ENCODE results near the gene DMXL2. TPM values are rescaled to one million over a fixed set of nuclear protein-coding genes. Genes with fewer than 3 reads are reported as not detected.

Gene DMXL2
- total and polyA plus RNA-seq, 9 of the 15 experiments (the other 6 are each of a cell fraction or from before 2014, with no cell fraction given), result 9.3 to 57.7 (median 30.7) TPM

DNA sequence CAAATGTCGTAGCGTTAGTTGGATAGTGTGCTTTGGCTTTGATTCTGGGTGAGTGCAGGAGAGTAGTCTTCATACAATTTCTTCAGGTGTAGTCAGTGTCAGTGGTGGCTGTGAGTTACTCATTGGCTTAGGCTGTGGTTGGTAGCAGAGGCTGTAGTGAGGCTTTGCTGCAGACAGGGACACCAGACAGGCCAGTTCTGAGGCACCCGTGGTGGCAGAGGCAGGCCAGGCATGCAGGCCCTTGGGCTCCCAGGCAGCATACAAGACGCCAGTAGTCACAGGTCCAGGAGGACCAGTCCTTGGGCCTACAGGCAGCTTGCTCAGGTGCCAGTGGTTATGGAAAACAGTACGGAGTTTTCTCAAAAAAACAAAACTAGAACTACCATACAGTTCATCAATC, 61.3 kb downstream of the DMXL2 start:
- Histone ChIP-seq H3K4me3 (no peak overlapping the region), H3K9ac (ENCODE audit: insufficient read depth in 1 of 2, low read depth in 2 of 2, low read length in 2 of 2) (no peak overlapping the region), H3K27me3 (ENCODE audit: control insufficient read depth in 2 of 2, insufficient read depth in 2 of 2, low read length in 2 of 2) (no peaks in the 10 kb centered on the region), H3K36me3 (ENCODE audit: control insufficient read depth, insufficient read depth, low read length) (peaks cover 6% of the 10 kb centered on the region; the same call in 1 of the 3 replicates), H3K27ac (ENCODE audit: extremely low read depth, low read depth, low read length) (no peak overlapping the region), H3K4me2 (ENCODE audit: insufficient read depth, low read length) (no peak overlapping the region), H2AFZ (ENCODE audit: low read depth, low read length) (no peak overlapping the region), H3K4me1 (replicated peaks in 1 of 2; ENCODE audit: control insufficient read depth in 2 of 2, insufficient read depth in 2 of 2, low read length in 2 of 2) (no peaks in the 10 kb centered on the region), H3K9me1 (ENCODE audit: control insufficient read depth, insufficient read depth, low read length) (no peaks in the 10 kb centered on the region), H3K9me3 (replicated peaks; ENCODE audit: control insufficient read depth, insufficient read depth, low read depth, low read length) (no peaks in the 10 kb centered on the region), H4K20me1 (replicated peaks; ENCODE audit: control insufficient read depth, insufficient read depth, low read length) (no peaks in the 10 kb centered on the region), H3K79me2 (ENCODE audit: control insufficient read depth, insufficient read depth, low read length) (no peaks in the 10 kb centered on the region)
- TF ChIP-seq, protein P1, sequence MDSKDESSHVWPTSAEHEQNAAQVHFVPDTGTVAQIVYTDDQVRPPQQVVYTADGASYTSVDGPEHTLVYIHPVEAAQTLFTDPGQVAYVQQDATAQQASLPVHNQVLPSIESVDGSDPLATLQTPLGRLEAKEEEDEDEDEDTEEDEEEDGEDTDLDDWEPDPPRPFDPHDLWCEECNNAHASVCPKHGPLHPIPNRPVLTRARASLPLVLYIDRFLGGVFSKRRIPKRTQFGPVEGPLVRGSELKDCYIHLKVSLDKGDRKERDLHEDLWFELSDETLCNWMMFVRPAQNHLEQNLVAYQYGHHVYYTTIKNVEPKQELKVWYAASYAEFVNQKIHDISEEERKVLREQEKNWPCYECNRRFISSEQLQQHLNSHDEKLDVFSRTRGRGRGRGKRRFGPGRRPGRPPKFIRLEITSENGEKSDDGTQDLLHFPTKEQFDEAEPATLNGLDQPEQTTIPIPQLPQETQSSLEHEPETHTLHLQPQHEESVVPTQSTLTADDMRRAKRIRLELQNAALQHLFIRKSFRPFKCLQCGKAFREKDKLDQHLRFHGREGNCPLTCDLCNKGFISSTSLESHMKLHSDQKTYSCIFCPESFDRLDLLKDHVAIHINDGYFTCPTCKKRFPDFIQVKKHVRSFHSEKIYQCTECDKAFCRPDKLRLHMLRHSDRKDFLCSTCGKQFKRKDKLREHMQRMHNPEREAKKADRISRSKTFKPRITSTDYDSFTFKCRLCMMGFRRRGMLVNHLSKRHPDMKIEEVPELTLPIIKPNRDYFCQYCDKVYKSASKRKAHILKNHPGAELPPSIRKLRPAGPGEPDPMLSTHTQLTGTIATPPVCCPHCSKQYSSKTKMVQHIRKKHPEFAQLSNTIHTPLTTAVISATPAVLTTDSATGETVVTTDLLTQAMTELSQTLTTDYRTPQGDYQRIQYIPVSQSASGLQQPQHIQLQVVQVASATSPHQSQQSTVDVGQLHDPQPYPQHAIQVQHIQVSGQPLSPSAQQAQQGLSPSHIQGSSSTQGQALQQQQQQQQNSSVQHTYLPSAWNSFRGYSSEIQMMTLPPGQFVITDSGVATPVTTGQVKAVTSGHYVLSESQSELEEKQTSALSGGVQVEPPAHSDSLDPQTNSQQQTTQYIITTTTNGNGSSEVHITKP (IDR thresholded peaks at IDR 0.05; ENCODE audit: partially characterized antibody), result no peak
- intact Hi-C loops (cut with micrococcal nuclease), result no loop called here
- CTCF ChIA-PET (ENCODE audit: low intra/inter-chr PET ratio), result no interaction called here
- in situ Hi-C loops (cut with MboI), result no loop called here
- DNase-seq (ENCODE audit: extremely low read depth in 1 of 4, low spot score in 3 of 4) (no peak), FAIRE-seq (no peak), ATAC-seq (peak; percentile 55)
- WGBS (ENCODE audit: insufficient coverage, low coverage, missing lambda C conversion rate), result 65% methylated on average over 5 of the region's 5 CpGs
- BruUV-seq (replicated peaks), result no TSS peak
- POLR2A ChIA-PET, result no interaction called here

DNA sequence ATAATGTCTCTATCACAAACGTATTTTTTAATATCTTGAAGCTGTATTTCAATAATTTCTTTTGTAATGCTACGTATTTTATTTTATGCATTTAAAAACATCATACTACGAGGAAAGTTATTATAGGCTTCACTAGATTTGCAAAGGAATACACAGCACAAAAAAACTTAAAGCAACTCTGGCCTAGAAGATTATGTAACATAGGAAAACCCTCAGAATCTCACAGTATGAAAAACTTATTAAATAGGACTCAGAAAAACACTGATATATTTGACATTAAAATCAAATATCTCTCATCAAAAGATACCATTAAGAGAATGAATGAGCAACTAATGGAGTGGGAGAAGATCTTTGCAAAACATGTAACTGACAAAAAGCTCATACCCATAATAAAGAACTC, 63.7 kb downstream of the DMXL2 start:
- FAIRE-seq (no peak), ATAC-seq (no peak), DNase-seq (ENCODE audit: extremely low read depth in 1 of 4, low spot score in 3 of 4) (no peak)
- Histone ChIP-seq H3K27ac (ENCODE audit: extremely low read depth, low read depth, low read length) (no peak overlapping the region), H3K9ac (ENCODE audit: insufficient read depth in 1 of 2, low read depth in 2 of 2, low read length in 2 of 2) (no peak overlapping the region), H4K20me1 (replicated peaks; ENCODE audit: control insufficient read depth, insufficient read depth, low read length) (no peaks in the 10 kb centered on the region), H3K4me2 (ENCODE audit: insufficient read depth, low read length) (no peak overlapping the region), H3K4me1 (replicated peaks in 1 of 2; ENCODE audit: control insufficient read depth in 2 of 2, insufficient read depth in 2 of 2, low read length in 2 of 2) (no peaks in the 10 kb centered on the region), H2AFZ (ENCODE audit: low read depth, low read length) (no peak overlapping the region), H3K27me3 (ENCODE audit: control insufficient read depth in 2 of 2, insufficient read depth in 2 of 2, low read length in 2 of 2) (no peaks in the 10 kb centered on the region), H3K36me3 (ENCODE audit: control insufficient read depth, insufficient read depth, low read length) (peaks cover 8% of the 10 kb centered on the region; the same call in 2 of the 3 replicates), H3K9me3 (replicated peaks; ENCODE audit: control insufficient read depth, insufficient read depth, low read depth, low read length) (no peaks in the 10 kb centered on the region), H3K4me3 (no peak overlapping the region), H3K79me2 (ENCODE audit: control insufficient read depth, insufficient read depth, low read length) (no peaks in the 10 kb centered on the region), H3K9me1 (ENCODE audit: control insufficient read depth, insufficient read depth, low read length) (no peaks in the 10 kb centered on the region)
- CTCF ChIA-PET (ENCODE audit: low intra/inter-chr PET ratio), result no interaction called here
- POLR2A ChIA-PET, result interaction anchor here (1.3 to 2.4 kb wide), 2 partner anchors 10 to 22 kb away, joined by 4 to 7 read pairs; no protein-coding TSS in a partner anchor
- WGBS (ENCODE audit: insufficient coverage, low coverage, missing lambda C conversion rate), result 67% methylated on average over 3 of the region's 3 CpGs
- intact Hi-C loops (cut with micrococcal nuclease), result no loop called here
- in situ Hi-C loops (cut with MboI), result no loop called here
- BruUV-seq (replicated peaks), result no TSS peak
- no peak for TF ChIP-seq ZFP30 (CRISPR knock-in tag; IDR thresholded peaks at IDR 0.05; ENCODE audit: borderline replicate concordance)
- TF ChIP-seq, protein P2, sequence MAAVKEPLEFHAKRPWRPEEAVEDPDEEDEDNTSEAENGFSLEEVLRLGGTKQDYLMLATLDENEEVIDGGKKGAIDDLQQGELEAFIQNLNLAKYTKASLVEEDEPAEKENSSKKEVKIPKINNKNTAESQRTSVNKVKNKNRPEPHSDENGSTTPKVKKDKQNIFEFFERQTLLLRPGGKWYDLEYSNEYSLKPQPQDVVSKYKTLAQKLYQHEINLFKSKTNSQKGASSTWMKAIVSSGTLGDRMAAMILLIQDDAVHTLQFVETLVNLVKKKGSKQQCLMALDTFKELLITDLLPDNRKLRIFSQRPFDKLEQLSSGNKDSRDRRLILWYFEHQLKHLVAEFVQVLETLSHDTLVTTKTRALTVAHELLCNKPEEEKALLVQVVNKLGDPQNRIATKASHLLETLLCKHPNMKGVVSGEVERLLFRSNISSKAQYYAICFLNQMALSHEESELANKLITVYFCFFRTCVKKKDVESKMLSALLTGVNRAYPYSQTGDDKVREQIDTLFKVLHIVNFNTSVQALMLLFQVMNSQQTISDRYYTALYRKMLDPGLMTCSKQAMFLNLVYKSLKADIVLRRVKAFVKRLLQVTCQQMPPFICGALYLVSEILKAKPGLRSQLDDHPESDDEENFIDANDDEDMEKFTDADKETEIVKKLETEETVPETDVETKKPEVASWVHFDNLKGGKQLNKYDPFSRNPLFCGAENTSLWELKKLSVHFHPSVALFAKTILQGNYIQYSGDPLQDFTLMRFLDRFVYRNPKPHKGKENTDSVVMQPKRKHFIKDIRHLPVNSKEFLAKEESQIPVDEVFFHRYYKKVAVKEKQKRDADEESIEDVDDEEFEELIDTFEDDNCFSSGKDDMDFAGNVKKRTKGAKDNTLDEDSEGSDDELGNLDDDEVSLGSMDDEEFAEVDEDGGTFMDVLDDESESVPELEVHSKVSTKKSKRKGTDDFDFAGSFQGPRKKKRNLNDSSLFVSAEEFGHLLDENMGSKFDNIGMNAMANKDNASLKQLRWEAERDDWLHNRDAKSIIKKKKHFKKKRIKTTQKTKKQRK (IDR thresholded peaks at IDR 0.05; ENCODE audit: borderline replicate concordance, low read depth, low read length), result no peak
- no peak for TF ChIP-seq TAF15 (IDR thresholded peaks at IDR 0.05; ENCODE audit: low read depth, low read length)
- TF ChIP-seq, protein P3, sequence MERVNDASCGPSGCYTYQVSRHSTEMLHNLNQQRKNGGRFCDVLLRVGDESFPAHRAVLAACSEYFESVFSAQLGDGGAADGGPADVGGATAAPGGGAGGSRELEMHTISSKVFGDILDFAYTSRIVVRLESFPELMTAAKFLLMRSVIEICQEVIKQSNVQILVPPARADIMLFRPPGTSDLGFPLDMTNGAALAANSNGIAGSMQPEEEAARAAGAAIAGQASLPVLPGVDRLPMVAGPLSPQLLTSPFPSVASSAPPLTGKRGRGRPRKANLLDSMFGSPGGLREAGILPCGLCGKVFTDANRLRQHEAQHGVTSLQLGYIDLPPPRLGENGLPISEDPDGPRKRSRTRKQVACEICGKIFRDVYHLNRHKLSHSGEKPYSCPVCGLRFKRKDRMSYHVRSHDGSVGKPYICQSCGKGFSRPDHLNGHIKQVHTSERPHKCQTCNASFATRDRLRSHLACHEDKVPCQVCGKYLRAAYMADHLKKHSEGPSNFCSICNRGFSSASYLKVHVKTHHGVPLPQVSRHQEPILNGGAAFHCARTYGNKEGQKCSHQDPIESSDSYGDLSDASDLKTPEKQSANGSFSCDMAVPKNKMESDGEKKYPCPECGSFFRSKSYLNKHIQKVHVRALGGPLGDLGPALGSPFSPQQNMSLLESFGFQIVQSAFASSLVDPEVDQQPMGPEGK (CRISPR knock-in tag; IDR thresholded peaks at IDR 0.05; ENCODE audit: borderline replicate concordance), result no peak
- TF ChIP-seq ZSCAN29 (IDR thresholded peaks at IDR 0.05), result no peak
